WTC11 (cell line): Measurements from ENCODE around the gene PLEKHM3. TPM values are rescaled to one million over a fixed set of nuclear protein-coding genes. Genes with fewer than 3 reads are reported as not detected.

Experiments
- ATAC-seq: fragments of 200-7000 bp; cut with Tn5 transposase; 2 replicates; pipeline ENCODE4 v1.10.0; 2021; ENCODE audit warnings: mild to moderate bottlenecking, moderate library complexity
- CTCF ChIA-PET: fragments of 300-600 bp; sonication (Branson Sonifier 250); formaldehyde crosslinking; loops from one replicate; lab custom pipeline; 2021; ENCODE audit warnings: antibody characterized with exemption; lab: Charles Lee
- POLR2A ChIA-PET: fragments of 350-600 bp; sonication (Branson Sonifier 250); formaldehyde crosslinking; loops from one replicate; lab custom pipeline; 2021; ENCODE audit warnings: antibody characterized with exemption; lab: Charles Lee
- DNase-seq: peaks from one replicate; pipeline ENCODE4 v3.0.0; 2021; ENCODE audit warnings: low spot score
- H3K27ac Mint-ChIP-seq: 2 replicates; pipeline ENCODE4 v1.8.0; 2021; ENCODE audit warnings: mixed read lengths
- H3K27me3 Mint-ChIP-seq: 2 replicates; pipeline ENCODE4 v1.8.0; 2021; ENCODE audit warnings: low read depth, mild to moderate bottlenecking, moderate library complexity, mixed read lengths
- H3K36me3 Mint-ChIP-seq: 2 replicates; pipeline ENCODE4 v1.8.0; 2021; ENCODE audit warnings: mixed read lengths
- H3K4me1 Mint-ChIP-seq: 2 replicates; pipeline ENCODE4 v1.8.0; 2022; ENCODE audit warnings: mixed read lengths
- H3K4me3 Mint-ChIP-seq: 2 replicates; pipeline ENCODE4 v1.8.0; 2021; ENCODE audit warnings: mild to moderate bottlenecking, moderate library complexity, mixed read lengths
- H3K9me3 Mint-ChIP-seq: 2 replicates; pipeline ENCODE4 v1.8.0; 2021; ENCODE audit warnings: mixed read lengths
- CREB1 ChIP-seq: sonication (generic); formaldehyde crosslinking; IDR thresholded peaks from 2 replicates; pipeline ENCODE4 v1.8.0; 2023; ENCODE audit warnings: mild to moderate bottlenecking, missing genetic modification reagents
- EMX1 ChIP-seq: fragments of 250-450 bp; sonication (Bioruptor Pico); IDR thresholded peaks from 2 replicates; pipeline ENCODE4 v1.8.0; 2021; ENCODE audit warnings: mild to moderate bottlenecking
- GABPB1 ChIP-seq: sonication (generic); formaldehyde crosslinking; IDR thresholded peaks from 2 replicates; pipeline ENCODE4 v1.8.1; 2023; ENCODE audit warnings: mild to moderate bottlenecking, missing genetic modification reagents
- GTF2I ChIP-seq: fragments of 250-450 bp; sonication (Bioruptor Pico); conservative IDR thresholded peaks from 2 replicates; pipeline ENCODE4 v1.4.0; 2021; ENCODE audit warnings: mild to moderate bottlenecking
- JAZF1 ChIP-seq: fragments of 250-450 bp; sonication (Bioruptor Pico); IDR thresholded peaks from 2 replicates; pipeline ENCODE4 v1.9.0; 2021; ENCODE audit warnings: moderate library complexity, mild to moderate bottlenecking, inconsistent platforms
- NFATC4 ChIP-seq: fragments of 250-450 bp; sonication (Bioruptor Pico); IDR thresholded peaks from 2 replicates; pipeline ENCODE4 v1.9.0; 2021; ENCODE audit warnings: mild to moderate bottlenecking
- NFE2L1 ChIP-seq: sonication (generic); formaldehyde crosslinking; IDR thresholded peaks from 2 replicates; pipeline ENCODE4 v1.8.1; 2023; ENCODE audit warnings: missing genetic modification reagents
- NFYB ChIP-seq: sonication (generic); formaldehyde crosslinking; conservative IDR thresholded peaks from 2 replicates; pipeline ENCODE4 v1.8.0; 2022; ENCODE audit warnings: low read depth, missing genetic modification reagents
- NR1H2 ChIP-seq: sonication (generic); formaldehyde crosslinking; IDR thresholded peaks from 2 replicates; pipeline ENCODE4 v1.9.0; 2021; ENCODE audit warnings: mild to moderate bottlenecking, moderate library complexity, missing genetic modification reagents
- NR3C1 ChIP-seq: sonication (generic); formaldehyde crosslinking; conservative IDR thresholded peaks from 2 replicates; pipeline ENCODE4 v1.8.1; 2023; ENCODE audit warnings: low read depth, mild to moderate bottlenecking, missing genetic modification reagents
- OVOL2 ChIP-seq: fragments of 250-450 bp; sonication (Bioruptor Pico); IDR thresholded peaks from 2 replicates; pipeline ENCODE4 v1.9.0; 2021; ENCODE audit warnings: mild to moderate bottlenecking, borderline replicate concordance
- RORB ChIP-seq: fragments of 250-450 bp; sonication (Bioruptor Pico); IDR thresholded peaks from 2 replicates; pipeline ENCODE4 v1.9.0; 2021; ENCODE audit warnings: mild to moderate bottlenecking
- SOX15 ChIP-seq: fragments of 250-450 bp; sonication (Bioruptor Pico); IDR thresholded peaks from 2 replicates; pipeline ENCODE4 v1.9.0; 2021; ENCODE audit warnings: mild to moderate bottlenecking
- SP1 ChIP-seq: sonication (generic); formaldehyde crosslinking; conservative IDR thresholded peaks from 2 replicates; pipeline ENCODE4 v1.8.1; 2022; ENCODE audit warnings: missing genetic modification reagents
- ZNF416 ChIP-seq: fragments of 250-450 bp; sonication (Bioruptor Pico); IDR thresholded peaks from 2 replicates; pipeline ENCODE4 v1.9.0; 2021; ENCODE audit warnings: mild to moderate bottlenecking, inconsistent platforms
- total RNA-seq: library from RNA; stranded (reverse); gene quantifications from 3 replicates; pipeline ENCODE4 v1.2.3, GENCODE V29; 2021
- TF ChIP-seq, protein P1 (sequence below): sonication (generic); formaldehyde crosslinking; IDR thresholded peaks from 2 replicates; pipeline ENCODE4 v1.8.0; 2023; ENCODE audit warnings: mild to moderate bottlenecking, missing genetic modification reagents
- TF ChIP-seq, protein P2 (sequence below): sonication (generic); formaldehyde crosslinking; IDR thresholded peaks from 2 replicates; pipeline ENCODE4 v1.8.0; 2022; ENCODE audit warnings: missing genetic modification reagents
- TF ChIP-seq, protein P3 (sequence below): sonication (generic); formaldehyde crosslinking; conservative IDR thresholded peaks from 2 replicates; pipeline ENCODE4 v1.8.1; 2023; ENCODE audit warnings: mild to moderate bottlenecking, low read depth, missing genetic modification reagents, moderate library complexity
- TF ChIP-seq, protein P4 (sequence below): sonication (generic); formaldehyde crosslinking; IDR thresholded peaks from 2 replicates; pipeline ENCODE4 v1.8.1; 2022; ENCODE audit warnings: low read depth, mild to moderate bottlenecking, moderate library complexity, missing genetic modification reagents, borderline replicate concordance
- TF ChIP-seq, protein P5 (sequence below): sonication (generic); formaldehyde crosslinking; IDR thresholded peaks from 2 replicates; pipeline ENCODE4 v1.8.1; 2023; ENCODE audit warnings: mild to moderate bottlenecking, missing genetic modification reagents
- TF ChIP-seq, protein P6 (sequence below): fragments of 250-450 bp; sonication (Bioruptor Pico); IDR thresholded peaks from 2 replicates; pipeline ENCODE4 v1.9.0; 2021; ENCODE audit warnings: moderate library complexity, mild to moderate bottlenecking, inconsistent platforms, borderline replicate concordance

PLEKHM3 gene
- total RNA-seq, 1 experiment from 2014 or later = 5.8 TPM

DNA sequence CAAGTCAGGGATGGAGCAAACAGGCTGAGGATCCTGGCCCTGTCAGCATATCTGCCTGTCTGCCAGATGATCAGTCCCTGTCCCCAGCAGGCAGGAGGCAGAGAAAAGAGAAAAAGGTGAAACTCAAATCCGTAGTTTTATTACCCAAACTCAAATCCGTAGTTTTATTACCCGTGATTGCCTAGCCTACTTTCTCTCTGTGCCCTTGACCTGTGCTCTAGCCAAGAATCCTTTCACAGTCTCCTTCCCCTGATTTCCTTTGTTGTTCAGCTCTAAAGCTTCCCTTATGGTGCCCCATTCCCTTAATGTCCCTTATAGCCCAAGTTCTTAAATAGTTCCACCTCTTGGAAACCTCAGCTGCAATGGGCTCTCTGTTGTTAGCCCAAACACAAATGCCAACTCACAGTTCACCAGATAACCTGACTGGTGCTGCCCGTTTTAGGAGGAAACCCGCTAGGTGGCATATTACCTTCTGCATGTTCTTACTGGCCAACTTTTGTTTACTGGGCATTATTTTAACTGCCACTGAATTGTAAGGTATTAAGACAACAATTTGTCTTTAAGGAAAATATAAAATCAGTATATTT, 130.0 kb downstream of the PLEKHM3 start (continued):
- TF ChIP-seq, protein P1, sequence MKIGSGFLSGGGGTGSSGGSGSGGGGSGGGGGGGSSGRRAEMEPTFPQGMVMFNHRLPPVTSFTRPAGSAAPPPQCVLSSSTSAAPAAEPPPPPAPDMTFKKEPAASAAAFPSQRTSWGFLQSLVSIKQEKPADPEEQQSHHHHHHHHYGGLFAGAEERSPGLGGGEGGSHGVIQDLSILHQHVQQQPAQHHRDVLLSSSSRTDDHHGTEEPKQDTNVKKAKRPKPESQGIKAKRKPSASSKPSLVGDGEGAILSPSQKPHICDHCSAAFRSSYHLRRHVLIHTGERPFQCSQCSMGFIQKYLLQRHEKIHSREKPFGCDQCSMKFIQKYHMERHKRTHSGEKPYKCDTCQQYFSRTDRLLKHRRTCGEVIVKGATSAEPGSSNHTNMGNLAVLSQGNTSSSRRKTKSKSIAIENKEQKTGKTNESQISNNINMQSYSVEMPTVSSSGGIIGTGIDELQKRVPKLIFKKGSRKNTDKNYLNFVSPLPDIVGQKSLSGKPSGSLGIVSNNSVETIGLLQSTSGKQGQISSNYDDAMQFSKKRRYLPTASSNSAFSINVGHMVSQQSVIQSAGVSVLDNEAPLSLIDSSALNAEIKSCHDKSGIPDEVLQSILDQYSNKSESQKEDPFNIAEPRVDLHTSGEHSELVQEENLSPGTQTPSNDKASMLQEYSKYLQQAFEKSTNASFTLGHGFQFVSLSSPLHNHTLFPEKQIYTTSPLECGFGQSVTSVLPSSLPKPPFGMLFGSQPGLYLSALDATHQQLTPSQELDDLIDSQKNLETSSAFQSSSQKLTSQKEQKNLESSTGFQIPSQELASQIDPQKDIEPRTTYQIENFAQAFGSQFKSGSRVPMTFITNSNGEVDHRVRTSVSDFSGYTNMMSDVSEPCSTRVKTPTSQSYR (CRISPR knock-in tag) = no peak
- TF ChIP-seq EMX1 = no peak
- TF ChIP-seq NFYB (CRISPR knock-in tag) = no peak
- TF ChIP-seq, protein P2, sequence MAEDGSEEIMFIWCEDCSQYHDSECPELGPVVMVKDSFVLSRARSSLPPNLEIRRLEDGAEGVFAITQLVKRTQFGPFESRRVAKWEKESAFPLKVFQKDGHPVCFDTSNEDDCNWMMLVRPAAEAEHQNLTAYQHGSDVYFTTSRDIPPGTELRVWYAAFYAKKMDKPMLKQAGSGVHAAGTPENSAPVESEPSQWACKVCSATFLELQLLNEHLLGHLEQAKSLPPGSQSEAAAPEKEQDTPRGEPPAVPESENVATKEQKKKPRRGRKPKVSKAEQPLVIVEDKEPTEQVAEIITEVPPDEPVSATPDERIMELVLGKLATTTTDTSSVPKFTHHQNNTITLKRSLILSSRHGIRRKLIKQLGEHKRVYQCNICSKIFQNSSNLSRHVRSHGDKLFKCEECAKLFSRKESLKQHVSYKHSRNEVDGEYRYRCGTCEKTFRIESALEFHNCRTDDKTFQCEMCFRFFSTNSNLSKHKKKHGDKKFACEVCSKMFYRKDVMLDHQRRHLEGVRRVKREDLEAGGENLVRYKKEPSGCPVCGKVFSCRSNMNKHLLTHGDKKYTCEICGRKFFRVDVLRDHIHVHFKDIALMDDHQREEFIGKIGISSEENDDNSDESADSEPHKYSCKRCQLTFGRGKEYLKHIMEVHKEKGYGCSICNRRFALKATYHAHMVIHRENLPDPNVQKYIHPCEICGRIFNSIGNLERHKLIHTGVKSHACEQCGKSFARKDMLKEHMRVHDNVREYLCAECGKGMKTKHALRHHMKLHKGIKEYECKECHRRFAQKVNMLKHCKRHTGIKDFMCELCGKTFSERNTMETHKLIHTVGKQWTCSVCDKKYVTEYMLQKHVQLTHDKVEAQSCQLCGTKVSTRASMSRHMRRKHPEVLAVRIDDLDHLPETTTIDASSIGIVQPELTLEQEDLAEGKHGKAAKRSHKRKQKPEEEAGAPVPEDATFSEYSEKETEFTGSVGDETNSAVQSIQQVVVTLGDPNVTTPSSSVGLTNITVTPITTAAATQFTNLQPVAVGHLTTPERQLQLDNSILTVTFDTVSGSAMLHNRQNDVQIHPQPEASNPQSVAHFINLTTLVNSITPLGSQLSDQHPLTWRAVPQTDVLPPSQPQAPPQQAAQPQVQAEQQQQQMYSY (CRISPR knock-in tag) = no peak
- TF ChIP-seq CREB1 (CRISPR knock-in tag) = no peak
- TF ChIP-seq JAZF1 (CRISPR knock-in tag) = no peak
- TF ChIP-seq, protein P3, sequence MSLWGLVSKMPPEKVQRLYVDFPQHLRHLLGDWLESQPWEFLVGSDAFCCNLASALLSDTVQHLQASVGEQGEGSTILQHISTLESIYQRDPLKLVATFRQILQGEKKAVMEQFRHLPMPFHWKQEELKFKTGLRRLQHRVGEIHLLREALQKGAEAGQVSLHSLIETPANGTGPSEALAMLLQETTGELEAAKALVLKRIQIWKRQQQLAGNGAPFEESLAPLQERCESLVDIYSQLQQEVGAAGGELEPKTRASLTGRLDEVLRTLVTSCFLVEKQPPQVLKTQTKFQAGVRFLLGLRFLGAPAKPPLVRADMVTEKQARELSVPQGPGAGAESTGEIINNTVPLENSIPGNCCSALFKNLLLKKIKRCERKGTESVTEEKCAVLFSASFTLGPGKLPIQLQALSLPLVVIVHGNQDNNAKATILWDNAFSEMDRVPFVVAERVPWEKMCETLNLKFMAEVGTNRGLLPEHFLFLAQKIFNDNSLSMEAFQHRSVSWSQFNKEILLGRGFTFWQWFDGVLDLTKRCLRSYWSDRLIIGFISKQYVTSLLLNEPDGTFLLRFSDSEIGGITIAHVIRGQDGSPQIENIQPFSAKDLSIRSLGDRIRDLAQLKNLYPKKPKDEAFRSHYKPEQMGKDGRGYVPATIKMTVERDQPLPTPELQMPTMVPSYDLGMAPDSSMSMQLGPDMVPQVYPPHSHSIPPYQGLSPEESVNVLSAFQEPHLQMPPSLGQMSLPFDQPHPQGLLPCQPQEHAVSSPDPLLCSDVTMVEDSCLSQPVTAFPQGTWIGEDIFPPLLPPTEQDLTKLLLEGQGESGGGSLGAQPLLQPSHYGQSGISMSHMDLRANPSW = no peak
- TF ChIP-seq NR3C1 (CRISPR knock-in tag) = no peak
- no peak for TF ChIP-seq RORB (CRISPR knock-in tag)
- no peak for TF ChIP-seq SP1 (CRISPR knock-in tag)
- TF ChIP-seq, protein P4, sequence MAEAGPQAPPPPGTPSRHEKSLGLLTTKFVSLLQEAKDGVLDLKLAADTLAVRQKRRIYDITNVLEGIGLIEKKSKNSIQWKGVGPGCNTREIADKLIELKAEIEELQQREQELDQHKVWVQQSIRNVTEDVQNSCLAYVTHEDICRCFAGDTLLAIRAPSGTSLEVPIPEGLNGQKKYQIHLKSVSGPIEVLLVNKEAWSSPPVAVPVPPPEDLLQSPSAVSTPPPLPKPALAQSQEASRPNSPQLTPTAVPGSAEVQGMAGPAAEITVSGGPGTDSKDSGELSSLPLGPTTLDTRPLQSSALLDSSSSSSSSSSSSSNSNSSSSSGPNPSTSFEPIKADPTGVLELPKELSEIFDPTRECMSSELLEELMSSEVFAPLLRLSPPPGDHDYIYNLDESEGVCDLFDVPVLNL (CRISPR knock-in tag) = no peak
- TF ChIP-seq GTF2I (CRISPR knock-in tag) = no peak

DNA sequence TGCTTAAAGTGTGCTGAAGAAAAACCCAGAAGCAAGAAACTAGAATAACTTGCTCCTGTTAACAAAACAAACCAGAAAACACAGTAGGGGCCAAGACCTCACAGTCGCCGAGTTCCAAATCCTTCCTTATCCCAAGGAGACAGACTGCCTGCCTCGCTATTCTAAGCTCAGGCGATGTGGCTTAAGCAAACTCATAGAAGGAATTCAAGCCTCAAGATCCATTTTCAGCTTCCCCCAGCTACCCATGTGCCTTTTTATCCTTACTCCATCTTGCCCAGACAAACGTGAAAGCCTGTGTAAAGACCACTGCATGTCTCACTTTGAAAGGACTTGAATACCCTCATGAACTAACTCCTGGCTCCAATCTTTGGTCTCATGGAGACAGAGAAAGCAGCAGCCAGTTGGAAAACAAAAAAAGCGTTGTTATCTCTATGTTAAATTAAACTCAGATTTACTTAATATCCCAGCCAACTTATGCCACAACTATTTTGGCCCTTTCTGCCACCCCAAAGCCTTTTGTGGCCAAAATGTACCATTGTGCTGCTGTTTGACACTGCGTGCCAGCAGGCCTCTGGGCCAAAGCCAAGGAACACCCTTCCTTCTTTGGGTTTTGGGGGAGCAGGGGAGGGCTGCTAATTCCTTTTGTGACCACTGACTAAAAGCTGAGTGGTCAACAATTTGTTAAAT, 132.5 kb downstream of the PLEKHM3 start:
- CTCF ChIA-PET = no interaction called here
- peak overlapping the region; percentile 54; the same call in 1 of the 2 replicates for H3K27ac Mint-ChIP-seq
- H3K9me3 Mint-ChIP-seq = no peaks in the 10 kb centered on the region
- H3K36me3 Mint-ChIP-seq = no peaks in the 10 kb centered on the region
- DNase-seq = no peak
- H3K27me3 Mint-ChIP-seq = no peaks in the 10 kb centered on the region
- POLR2A ChIA-PET = no interaction called here
- H3K4me3 Mint-ChIP-seq = no peak overlapping the region
- peaks cover 75% of the 10 kb centered on the region for H3K4me1 Mint-ChIP-seq
- no peak for ATAC-seq
- TF ChIP-seq NFE2L1 = no peak
- TF ChIP-seq GABPB1 = no peak
- no peak for TF ChIP-seq NFATC4
- no peak for TF ChIP-seq NR1H2 (CRISPR knock-in tag)
- TF ChIP-seq, protein P5, sequence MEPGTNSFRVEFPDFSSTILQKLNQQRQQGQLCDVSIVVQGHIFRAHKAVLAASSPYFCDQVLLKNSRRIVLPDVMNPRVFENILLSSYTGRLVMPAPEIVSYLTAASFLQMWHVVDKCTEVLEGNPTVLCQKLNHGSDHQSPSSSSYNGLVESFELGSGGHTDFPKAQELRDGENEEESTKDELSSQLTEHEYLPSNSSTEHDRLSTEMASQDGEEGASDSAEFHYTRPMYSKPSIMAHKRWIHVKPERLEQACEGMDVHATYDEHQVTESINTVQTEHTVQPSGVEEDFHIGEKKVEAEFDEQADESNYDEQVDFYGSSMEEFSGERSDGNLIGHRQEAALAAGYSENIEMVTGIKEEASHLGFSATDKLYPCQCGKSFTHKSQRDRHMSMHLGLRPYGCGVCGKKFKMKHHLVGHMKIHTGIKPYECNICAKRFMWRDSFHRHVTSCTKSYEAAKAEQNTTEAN (CRISPR knock-in tag) = no peak
- TF ChIP-seq, protein P6, sequence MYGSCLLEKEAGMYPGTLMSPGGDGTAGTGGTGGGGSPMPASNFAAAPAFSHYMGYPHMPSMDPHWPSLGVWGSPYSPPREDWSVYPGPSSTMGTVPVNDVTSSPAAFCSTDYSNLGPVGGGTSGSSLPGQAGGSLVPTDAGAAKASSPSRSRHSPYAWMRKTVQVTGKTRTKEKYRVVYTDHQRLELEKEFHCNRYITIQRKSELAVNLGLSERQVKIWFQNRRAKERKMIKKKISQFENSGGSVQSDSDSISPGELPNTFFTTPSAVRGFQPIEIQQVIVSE (CRISPR knock-in tag) = no peak
- TF ChIP-seq SOX15 (CRISPR knock-in tag) = no peak
- no peak for TF ChIP-seq OVOL2 (CRISPR knock-in tag)
- TF ChIP-seq, protein P1 (CRISPR knock-in tag) = no peak
- TF ChIP-seq ZNF416 = no peak
